ENCODE data around the gene LRIT3. TPM values are rescaled to one million over a fixed set of nuclear protein-coding genes. Genes with fewer than 3 reads are reported as not detected.

LRIT3 gene
- total RNA-seq (ENCODE audit: low replicate concordance) = 0.09 and 0.15 TPM in 2 replicates

- Histone ChIP-seq H3K27me3 (no peaks in the 10 kb centered on the region), H3K4me1 (peaks cover 27% of the 10 kb centered on the region), H3K79me2 (ENCODE audit: low read depth) (no peaks in the 10 kb centered on the region), H3K27ac (no peak within 1 kb of the TSS), H3K36me3 (no peaks in the 10 kb centered on the region), H2AFZ (replicated peaks) (peak within 1 kb of the TSS; percentile 34), H4K20me1 (ENCODE audit: low read depth) (no peaks in the 10 kb centered on the region), H3K4me3 (no peak within 1 kb of the TSS), H3K9me3 (ENCODE audit: low read depth) (no peaks in the 10 kb centered on the region), H3F3A (ENCODE audit: low read depth) (peaks cover 2% of the 10 kb centered on the region), H3K9ac (no peak within 1 kb of the TSS), H3K4me2 (peak within 1 kb of the TSS; percentile 4)
- Mint-ChIP-seq H3K36me3 (no peaks in the 10 kb centered on the region), H3K4me1 (peaks cover 18% of the 10 kb centered on the region), H3K4me3 (no peak within 1 kb of the TSS), H3K27me3 (ENCODE audit: insufficient read depth, low read depth) (no peaks in the 10 kb centered on the region), H3K27ac (no peak within 1 kb of the TSS), H3K9me3 (no peaks in the 10 kb centered on the region)
- TF ChIP-seq EZH2phosphoT487 (IDR thresholded peaks at IDR 0.05) (no peak), EZH2 (IDR thresholded peaks at IDR 0.05) (no peak)
- TF ChIP-seq, protein P1, sequence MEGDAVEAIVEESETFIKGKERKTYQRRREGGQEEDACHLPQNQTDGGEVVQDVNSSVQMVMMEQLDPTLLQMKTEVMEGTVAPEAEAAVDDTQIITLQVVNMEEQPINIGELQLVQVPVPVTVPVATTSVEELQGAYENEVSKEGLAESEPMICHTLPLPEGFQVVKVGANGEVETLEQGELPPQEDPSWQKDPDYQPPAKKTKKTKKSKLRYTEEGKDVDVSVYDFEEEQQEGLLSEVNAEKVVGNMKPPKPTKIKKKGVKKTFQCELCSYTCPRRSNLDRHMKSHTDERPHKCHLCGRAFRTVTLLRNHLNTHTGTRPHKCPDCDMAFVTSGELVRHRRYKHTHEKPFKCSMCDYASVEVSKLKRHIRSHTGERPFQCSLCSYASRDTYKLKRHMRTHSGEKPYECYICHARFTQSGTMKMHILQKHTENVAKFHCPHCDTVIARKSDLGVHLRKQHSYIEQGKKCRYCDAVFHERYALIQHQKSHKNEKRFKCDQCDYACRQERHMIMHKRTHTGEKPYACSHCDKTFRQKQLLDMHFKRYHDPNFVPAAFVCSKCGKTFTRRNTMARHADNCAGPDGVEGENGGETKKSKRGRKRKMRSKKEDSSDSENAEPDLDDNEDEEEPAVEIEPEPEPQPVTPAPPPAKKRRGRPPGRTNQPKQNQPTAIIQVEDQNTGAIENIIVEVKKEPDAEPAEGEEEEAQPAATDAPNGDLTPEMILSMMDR (IDR thresholded peaks at IDR 0.05) = no peak
- peak; percentile 45 for DNase-seq (ENCODE audit: low spot score)
Observed at GRCh38 chr4:109847896-109848442, at the start of gene LRIT3. Gene LRIT3 (plus strand): TSS chr4:109848107. CDS start chr4:109848202, 95 bp downstream.

DNA sequence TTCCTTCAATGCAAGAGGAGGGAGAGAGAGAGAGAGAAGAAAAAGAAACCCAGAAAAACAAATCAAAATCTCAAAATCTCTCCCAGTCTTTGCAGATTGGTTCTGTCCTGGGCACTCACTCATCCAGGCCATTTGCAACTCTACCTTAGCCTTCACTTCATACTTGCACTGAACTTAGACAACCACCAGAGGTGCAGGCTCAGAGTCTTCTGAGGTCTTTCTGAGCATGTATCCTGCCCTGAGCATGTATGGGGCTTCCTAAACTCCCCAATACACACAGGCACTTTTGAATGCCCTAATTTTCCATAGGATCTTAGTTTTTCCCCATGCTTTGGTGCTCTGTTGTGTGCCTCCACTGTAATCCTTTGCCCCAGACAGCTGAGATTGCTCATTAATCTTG lies 49.0 kb upstream of the LRIT3 start:
- Histone ChIP-seq H3K27ac (no peak overlapping the region), H3F3A (ENCODE audit: low read depth) (no peaks in the 10 kb centered on the region), H4K20me1 (ENCODE audit: low read depth) (no peaks in the 10 kb centered on the region), H2AFZ (replicated peaks) (no peak overlapping the region), H3K27me3 (no peaks in the 10 kb centered on the region), H3K36me3 (no peaks in the 10 kb centered on the region), H3K4me2 (no peak overlapping the region), H3K9ac (no peak overlapping the region), H3K4me3 (no peak overlapping the region), H3K9me3 (ENCODE audit: low read depth) (no peaks in the 10 kb centered on the region), H3K79me2 (ENCODE audit: low read depth) (no peaks in the 10 kb centered on the region), H3K4me1 (no peaks in the 10 kb centered on the region)
- peaks cover 15% of the 10 kb centered on the region for H3K9me3 Mint-ChIP-seq
- no peak overlapping the region for H3K27ac Mint-ChIP-seq
- no peak overlapping the region for H3K4me3 Mint-ChIP-seq
- no peaks in the 10 kb centered on the region for H3K27me3 Mint-ChIP-seq (ENCODE audit: insufficient read depth, low read depth)
- no peak for DNase-seq (ENCODE audit: low spot score)
- no peaks in the 10 kb centered on the region for H3K36me3 Mint-ChIP-seq
- TF ChIP-seq EZH2 (IDR thresholded peaks at IDR 0.05) (no peak), EZH2phosphoT487 (IDR thresholded peaks at IDR 0.05) (no peak)
- TF ChIP-seq, protein P1 (IDR thresholded peaks at IDR 0.05) = no peak
- H3K4me1 Mint-ChIP-seq = no peaks in the 10 kb centered on the region

DNA sequence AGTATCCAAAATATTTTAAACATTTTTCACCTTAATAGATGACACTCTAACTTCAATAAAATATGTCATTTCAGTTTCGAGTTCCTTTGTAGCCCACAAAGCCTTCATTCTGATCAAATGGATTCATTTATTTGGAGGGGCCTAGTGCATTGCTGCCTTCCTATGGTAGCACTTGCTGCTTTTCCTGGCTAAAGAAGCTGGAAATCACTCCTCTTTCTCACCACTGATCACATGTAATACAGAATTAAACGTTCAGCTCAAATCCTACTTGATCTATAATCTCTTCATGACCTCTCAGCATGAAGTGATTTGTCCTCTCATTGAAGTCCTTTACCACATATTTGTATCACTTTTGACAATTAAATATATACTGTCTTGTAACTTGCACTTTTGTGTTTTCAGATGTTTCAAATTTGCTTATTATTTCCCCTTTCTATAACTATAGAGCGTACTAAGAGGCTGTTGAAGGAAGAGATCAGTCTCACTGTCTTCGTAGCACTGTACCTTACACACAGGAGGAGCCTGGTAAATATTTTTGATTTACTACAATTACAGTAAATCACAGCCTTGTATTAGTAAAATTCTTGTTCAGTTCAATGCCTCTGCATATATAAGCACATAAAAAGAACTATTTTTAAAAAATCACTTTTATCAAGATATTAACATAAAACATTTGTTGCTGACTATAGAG lies 46.7 kb upstream of the LRIT3 start:
- Histone ChIP-seq H3K27ac (no peak overlapping the region), H3K36me3 (no peaks in the 10 kb centered on the region), H2AFZ (replicated peaks) (no peak overlapping the region), H3F3A (ENCODE audit: low read depth) (no peaks in the 10 kb centered on the region), H3K4me2 (no peak overlapping the region), H3K9ac (no peak overlapping the region), H3K4me1 (no peaks in the 10 kb centered on the region), H4K20me1 (ENCODE audit: low read depth) (no peaks in the 10 kb centered on the region), H3K27me3 (no peaks in the 10 kb centered on the region), H3K4me3 (no peak overlapping the region), H3K79me2 (ENCODE audit: low read depth) (no peaks in the 10 kb centered on the region), H3K9me3 (ENCODE audit: low read depth) (no peaks in the 10 kb centered on the region)
- Mint-ChIP-seq H3K36me3 (no peaks in the 10 kb centered on the region), H3K9me3 (peaks cover 8% of the 10 kb centered on the region), H3K4me1 (no peaks in the 10 kb centered on the region), H3K27me3 (ENCODE audit: insufficient read depth, low read depth) (no peaks in the 10 kb centered on the region), H3K4me3 (no peak overlapping the region), H3K27ac (no peak overlapping the region)
- no peak for DNase-seq (ENCODE audit: low spot score)
- TF ChIP-seq EZH2 (IDR thresholded peaks at IDR 0.05) = no peak
- TF ChIP-seq, protein P1 (IDR thresholded peaks at IDR 0.05) = no peak
- no peak for TF ChIP-seq EZH2phosphoT487 (IDR thresholded peaks at IDR 0.05)
